Activated CD8-positive, alpha-beta memory T cell treated with anti-CD3 and anti-CD28 coated beads, Interleukin-2, amount 50 U/mL, for 24 hours (primary cell): ENCODE measurements around the gene CFAP410.

ENCODE experiments used
- DNase-seq: peaks from one replicate; pipeline ENCODE4 v3.0.0-alpha.2; 2020; ENCODE audit errors: extremely low read depth

Gene CFAP410

DNA sequence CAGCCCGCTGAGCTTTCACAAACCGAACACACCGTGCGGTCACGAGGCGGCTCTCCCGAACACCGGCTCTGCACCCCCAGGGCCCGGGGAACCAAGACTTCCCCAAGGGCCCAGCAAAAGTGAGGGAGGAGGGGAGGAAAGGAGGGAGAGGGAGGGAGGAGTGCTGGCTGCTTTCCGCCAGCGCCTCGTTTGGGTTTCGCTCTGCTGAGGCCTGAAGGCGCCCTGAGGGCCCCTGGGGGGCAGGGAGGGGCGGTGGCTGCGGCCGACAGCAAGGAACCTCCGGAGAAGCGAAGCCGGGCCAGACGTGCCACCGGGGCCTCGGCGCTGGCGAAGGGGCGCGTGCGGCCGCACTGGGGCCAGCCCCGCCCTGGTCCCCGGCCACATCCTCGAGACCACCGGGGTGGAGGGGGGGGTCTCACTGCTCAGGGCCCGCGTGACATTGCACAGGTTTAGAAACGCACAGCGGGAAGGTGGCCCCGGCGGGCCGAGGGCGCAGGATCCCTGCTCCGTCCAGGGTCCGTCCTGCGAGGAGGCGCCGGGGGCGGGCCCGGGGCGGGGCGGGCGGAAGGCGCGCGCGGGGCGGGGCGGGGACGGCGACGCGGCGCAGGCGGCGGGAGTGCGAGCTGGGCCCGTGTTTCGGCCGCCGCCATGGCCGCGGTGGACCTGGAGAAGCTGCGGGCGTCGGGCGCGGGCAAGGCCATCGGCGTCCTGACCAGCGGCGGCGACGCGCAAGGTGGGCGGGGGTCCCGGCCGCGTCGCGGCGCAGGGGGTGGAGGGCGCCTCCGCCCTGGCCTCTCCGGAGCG lies 39.5 kb downstream of the CFAP410 start, which contains the start of gene PFKL:
Gene PFKL, plus strand, starts transcription at position 596 of the 804 bp plus-strand sequence. Its CDS starts 53 bp downstream, at position 649.
- no peak for DNase-seq

DNA sequence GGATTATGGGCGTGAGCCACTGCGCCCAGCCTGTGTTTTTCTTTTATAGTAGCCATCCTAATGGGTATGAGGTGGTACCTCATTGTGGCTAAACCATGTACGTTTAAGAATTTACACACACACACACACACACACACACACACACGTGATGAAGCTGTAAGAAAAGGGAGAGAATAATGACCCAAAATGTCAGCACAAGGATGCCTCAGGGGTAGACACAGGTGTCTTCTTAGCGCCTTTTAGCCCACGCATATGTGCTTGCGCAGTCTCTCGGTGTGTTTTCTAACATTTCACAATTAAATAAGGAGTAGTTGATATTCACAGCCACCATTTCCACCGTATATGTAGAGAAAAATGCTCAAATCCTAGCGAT lies 40.1 kb downstream of the CFAP410 start:
- DNase-seq = no peak

DNA sequence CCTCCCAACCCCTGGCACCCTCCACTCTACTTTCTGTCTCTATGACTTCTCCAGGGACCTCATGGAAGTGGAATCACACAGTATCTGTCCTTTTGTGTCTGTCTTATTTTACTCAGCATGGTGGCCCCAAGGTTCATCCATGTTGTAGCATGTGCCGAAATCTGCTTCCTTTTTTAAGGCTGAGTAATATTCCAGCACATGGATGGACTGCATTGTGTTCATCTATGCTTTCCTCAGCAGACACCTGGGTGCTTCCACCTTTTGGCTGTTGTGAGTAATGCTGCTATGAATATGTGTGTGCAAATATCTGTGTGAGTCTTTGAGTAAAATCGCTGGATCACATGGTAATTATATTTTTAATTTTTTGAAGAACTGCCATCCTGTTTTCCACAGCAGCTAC lies 40.9 kb downstream of the CFAP410 start:
- DNase-seq = no peak

DNA sequence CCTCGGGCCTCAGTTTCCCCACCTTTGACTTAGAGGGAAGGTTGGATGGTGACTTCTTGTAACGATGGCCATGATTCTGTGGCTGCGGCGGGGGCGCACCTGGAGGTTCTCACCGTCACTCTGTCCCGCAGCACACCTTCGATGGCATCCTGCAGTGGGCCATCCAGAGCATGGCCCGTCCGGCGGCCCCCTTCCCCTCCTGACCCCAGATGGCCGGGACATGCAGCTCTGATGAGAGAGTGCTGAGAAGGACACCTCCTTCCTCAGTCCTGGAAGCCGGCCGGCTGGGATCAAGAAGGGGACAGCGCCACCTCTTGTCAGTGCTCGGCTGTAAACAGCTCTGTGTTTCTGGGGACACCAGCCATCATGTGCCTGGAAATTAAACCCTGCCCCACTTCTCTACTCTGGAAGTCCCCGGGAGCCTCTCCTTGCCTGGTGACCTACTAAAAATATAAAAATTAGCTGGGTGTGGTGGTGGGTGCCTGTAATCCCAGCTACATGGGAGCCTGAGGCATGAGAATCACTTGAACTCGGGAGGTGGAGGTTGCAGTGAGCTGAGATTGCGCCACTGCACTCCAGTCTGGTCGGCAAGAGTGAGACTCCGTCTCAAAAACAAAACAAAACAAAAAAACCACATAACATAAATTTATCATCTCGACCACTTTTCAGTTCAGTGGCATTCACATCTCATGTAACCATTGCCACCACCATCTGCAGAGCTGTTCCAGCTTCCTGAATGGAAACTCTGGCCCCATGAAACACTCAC lies 41.5 kb downstream of the CFAP410 start:
- peak; percentile 42 for DNase-seq

DNA sequence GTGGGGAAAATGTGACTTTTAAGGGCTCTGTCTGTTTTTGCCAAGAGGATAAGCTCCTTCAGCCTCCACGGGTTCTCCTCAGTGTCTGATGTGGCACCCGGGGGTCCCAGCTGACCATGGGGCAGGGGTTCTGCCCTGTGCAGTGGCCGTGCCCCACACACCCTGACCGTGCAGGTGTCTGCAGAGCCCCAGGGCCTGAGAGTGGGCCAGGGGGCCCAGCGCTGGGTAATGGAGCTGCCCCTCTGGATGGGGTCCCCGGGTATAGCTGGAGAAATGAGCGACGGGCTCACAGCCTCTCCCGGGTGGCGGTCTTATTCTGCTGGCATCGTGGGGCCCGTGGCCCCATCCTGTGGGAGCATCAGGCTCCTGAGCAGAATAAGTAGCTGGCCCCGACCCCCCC lies 42.3 kb downstream of the CFAP410 start:
- no peak for DNase-seq

- no peak for DNase-seq
These were observed 43.1 kb downstream of the CFAP410 start for GRCh38 chr21:44296103-44296519.

DNA sequence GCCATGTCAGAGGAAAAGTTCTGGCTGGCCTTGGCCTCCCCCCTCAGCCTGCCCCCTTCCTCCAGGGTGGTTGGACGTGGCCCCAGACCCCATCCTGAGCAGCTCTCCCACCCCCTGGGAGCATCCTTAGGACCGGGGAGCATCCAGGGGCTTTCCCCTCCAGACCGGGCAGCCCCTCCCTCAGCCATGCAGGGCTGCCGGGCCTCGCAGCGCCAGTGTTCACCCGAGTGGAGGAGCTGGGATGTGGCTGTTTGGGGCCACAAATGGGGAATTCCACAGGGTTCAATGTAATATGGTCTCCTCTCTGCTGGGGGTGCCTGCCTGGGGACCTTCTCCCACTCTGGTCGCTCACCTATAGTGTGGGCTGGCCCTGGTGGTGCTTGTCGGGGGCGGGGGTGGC lies 43.5 kb downstream of the CFAP410 start:
- DNase-seq = no peak

GRCh38 chr21:44295163-44295573 lies 44.0 kb downstream of the CFAP410 start:
- no peak for DNase-seq

- no peak for DNase-seq
These were observed 44.6 kb downstream of the CFAP410 start for GRCh38 chr21:44294391-44295162.

DNA sequence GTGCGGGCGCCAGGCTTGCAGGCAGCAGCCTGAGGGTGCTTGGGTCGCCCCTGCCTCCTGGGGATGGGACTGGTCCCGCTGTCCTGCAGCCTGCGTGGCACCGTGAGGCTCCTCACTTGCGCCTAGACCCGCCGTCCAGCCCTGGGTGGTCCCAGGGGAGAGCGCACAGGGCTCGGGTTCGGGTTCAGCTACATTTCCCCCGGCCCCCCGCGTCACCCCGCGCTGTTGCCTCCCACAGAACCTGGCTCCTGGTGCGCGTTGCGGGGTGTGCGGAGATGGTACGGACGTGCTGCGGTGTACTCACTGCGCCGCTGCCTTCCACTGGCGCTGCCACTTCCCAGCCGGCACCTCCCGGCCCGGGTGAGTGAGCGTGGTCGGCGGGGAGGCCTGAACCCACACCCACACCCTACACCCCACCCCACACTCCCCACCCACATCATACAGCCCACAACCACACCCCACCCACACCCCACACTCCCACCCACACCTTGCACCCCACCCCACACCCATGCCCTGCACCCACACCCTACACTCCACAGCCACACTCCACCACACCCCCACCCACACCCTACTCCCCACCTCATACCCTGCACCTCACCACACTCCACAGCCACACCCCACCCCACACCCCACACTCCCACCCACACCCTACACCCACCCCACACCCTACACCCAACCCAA lies 45.5 kb downstream of the CFAP410 start:
- no peak for DNase-seq

DNA sequence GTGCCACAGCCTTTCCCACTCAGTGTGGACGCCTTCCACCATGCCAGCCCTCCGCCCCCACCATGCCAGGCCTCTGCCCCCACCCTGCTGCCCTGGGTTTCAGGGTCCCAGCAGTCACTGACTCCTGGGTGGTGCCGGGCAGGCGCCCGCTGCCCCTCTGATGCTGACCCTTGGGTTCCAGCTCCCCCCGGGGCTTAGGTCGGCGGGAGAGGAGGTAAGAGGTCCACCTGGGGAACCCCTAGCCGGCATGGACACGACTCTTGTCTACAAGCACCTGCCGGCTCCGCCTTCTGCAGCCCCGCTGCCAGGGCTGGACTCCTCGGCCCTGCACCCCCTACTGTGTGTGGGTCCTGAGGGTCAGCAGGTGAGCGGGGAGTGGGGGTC lies 46.4 kb downstream of the CFAP410 start:
- no peak for DNase-seq

GRCh38 chr21:44291936-44292811 lies 47.0 kb downstream of the CFAP410 start:
- no peak for DNase-seq

- no peak for DNase-seq
These were observed 47.9 kb downstream of the CFAP410 start for GRCh38 chr21:44291078-44291935.

- DNase-seq = no peak
These were observed 48.7 kb downstream of the CFAP410 start for GRCh38 chr21:44290327-44291077.

DNA sequence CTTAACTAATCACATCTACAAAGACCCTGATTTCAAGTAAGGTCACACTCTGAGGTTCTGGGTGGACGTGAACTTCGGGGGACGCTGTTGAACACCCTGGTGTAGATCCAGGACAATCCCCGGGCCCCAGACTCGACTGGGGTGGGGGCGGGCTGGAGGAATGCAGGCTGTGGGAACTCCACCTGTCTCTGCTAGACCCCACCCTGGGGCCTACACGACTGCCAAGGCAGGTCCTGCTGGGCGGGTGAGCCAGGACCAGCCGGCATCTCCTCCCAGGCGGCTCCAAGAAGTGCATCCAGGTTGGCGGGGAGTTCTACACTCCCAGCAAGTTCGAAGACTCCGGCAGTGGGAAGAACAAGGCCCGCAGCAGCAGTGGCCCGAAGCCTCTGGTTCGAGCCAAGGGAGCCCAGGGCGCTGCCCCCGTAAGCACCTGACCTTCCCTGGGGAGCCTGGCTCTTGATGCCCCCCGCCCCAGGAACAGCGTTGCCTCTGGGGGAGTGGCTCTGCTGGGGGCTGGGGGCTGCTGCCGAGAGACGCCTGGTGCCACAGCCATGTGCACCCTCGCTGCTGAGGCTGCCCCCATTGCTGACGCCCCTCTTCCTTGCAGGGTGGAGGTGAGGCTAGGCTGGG lies 49.7 kb downstream of the CFAP410 start:
- no peak for DNase-seq

- no peak for DNase-seq
These were observed 50.7 kb downstream of the CFAP410 start for GRCh38 chr21:44288251-44289110.
